B cell (primary cell): ENCODE data around the gene NT5M. TPM values are rescaled to one million over a fixed set of nuclear protein-coding genes. Genes with fewer than 3 reads are reported as not detected.

ENCODE experiments used
- ATAC-seq: fragments of 200-7000 bp; cut with Tn5 transposase; one replicate; pipeline ENCODE4 v1.10.0; 2021; ENCODE audit warnings: low read depth, mild to moderate bottlenecking, moderate number of reproducible peaks, moderate library complexity
- CTCF ChIA-PET: fragments of 350-600 bp; sonication (Branson Sonifier 250); formaldehyde crosslinking; loops from one replicate; lab custom pipeline; 2021; ENCODE audit warnings: antibody characterized with exemption, inconsistent platforms; lab: Charles Lee
- POLR2A ChIA-PET: fragments of 350-600 bp; sonication (Branson Sonifier 250); formaldehyde crosslinking; loops from one replicate; lab custom pipeline; 2021; ENCODE audit warnings: antibody characterized with exemption; lab: Charles Lee
- DNase-seq: peaks from one replicate; pipeline ENCODE4 v3.0.0; 2013
- H2AFZ ChIP-seq: 2 replicates; pipeline ENCODE4 v1.6.1; 2012; ENCODE audit warnings: mild to moderate bottlenecking, low read depth, low read length; ENCODE audit not compliant: insufficient read depth, poor library complexity, severe bottlenecking
- H3K27ac ChIP-seq, 2 donors: 1 replicate in 1 of 2; 2 replicates in 1 of 2; pipeline ENCODE4 v1.5.1; 2012 to 2013; ENCODE audit warnings: low read length in 2 of 2, mild to moderate bottlenecking in 2 of 2, moderate library complexity in 1 of 2
- H3K27me3 ChIP-seq, 4 experiments: fragments of 200-600 bp in 1 of 4; sonication (generic) in 1 of 4; replicated peaks in 1 of 4; 1 replicate in 2 of 4; 2 replicates in 2 of 4; pipeline versions ENCODE4 v1.6.1 to v1.7.0; 2013 to 2016; ENCODE audit warnings: low read length in 3 of 4, mild to moderate bottlenecking in 2 of 4, mixed read lengths in 1 of 4, moderate library complexity in 1 of 4; ENCODE audit not compliant: insufficient read depth in 4 of 4, control insufficient read depth in 3 of 4; ENCODE audit errors: control extremely low read depth in 1 of 4
- H3K36me3 ChIP-seq, 2 experiments: replicated peaks in 1 of 2; 1 replicate in 1 of 2; 2 replicates in 1 of 2; pipeline versions ENCODE4 v1.6.1 to v1.7.1; 2013; ENCODE audit warnings: low read length in 1 of 2; ENCODE audit not compliant: insufficient read depth in 2 of 2, control insufficient read depth in 1 of 2; ENCODE audit errors: control extremely low read depth in 1 of 2, extremely low read depth in 1 of 2
- H3K4me1 ChIP-seq, 2 donors: fragments of 200-600 bp in 1 of 2; sonication (generic) in 1 of 2; 1 replicate in 1 of 2; 2 replicates in 1 of 2; pipeline versions ENCODE4 v1.5.1 to v1.6.1; 2013 to 2017; ENCODE audit warnings: low read length in 2 of 2; ENCODE audit not compliant: control insufficient read depth in 2 of 2, insufficient read depth in 2 of 2
- H3K4me2 ChIP-seq: replicated peaks from 2 replicates; pipeline ENCODE3; 2012; ENCODE audit warnings: mild to moderate bottlenecking, low read depth, low read length; ENCODE audit not compliant: poor library complexity, severe bottlenecking
- H3K4me3 ChIP-seq, 5 experiments: fragments of 200-600 bp in 1 of 5; sonication (generic) in 1 of 5; 1 replicate in 3 of 5; 2 replicates in 2 of 5; pipeline versions ENCODE4 v1.5.1 to v1.7.0; 2011 to 2016; ENCODE audit warnings: low read length in 4 of 5, mild to moderate bottlenecking in 4 of 5, low read depth in 2 of 5, control low read depth in 1 of 5, moderate library complexity in 1 of 5; ENCODE audit not compliant: insufficient read depth in 1 of 5; ENCODE audit errors: control extremely low read depth in 1 of 5, extremely low read depth in 1 of 5
- H3K79me2 ChIP-seq: fragments of 200-600 bp; sonication (generic); one replicate; pipeline ENCODE4 v1.6.0; 2016; ENCODE audit warnings: low read length; ENCODE audit not compliant: control insufficient read depth, insufficient read depth
- H3K9ac ChIP-seq: fragments of 200-600 bp; sonication (generic); 2 replicates; pipeline ENCODE4 v1.6.1; 2017; ENCODE audit warnings: mild to moderate bottlenecking, low read length, moderate library complexity
- H3K9me3 ChIP-seq, 3 donors: one replicate each; pipeline versions ENCODE4 v1.6.1 to v1.7.1; 2013; ENCODE audit warnings: low read length in 2 of 3; ENCODE audit not compliant: control insufficient read depth in 2 of 3, insufficient read depth in 1 of 3; ENCODE audit errors: control extremely low read depth in 1 of 3
- H4K20me1 ChIP-seq: 2 replicates; pipeline ENCODE4 v1.6.0; 2012; ENCODE audit warnings: mild to moderate bottlenecking, low read length; ENCODE audit not compliant: insufficient read depth, control insufficient read depth, poor library complexity, severe bottlenecking
- H3K27ac Mint-ChIP-seq: one replicate; pipeline ENCODE4 v1.8.0; 2021; ENCODE audit warnings: mixed read lengths
- H3K27me3 Mint-ChIP-seq: one replicate; pipeline ENCODE4 v1.8.0; 2021; ENCODE audit warnings: mixed read lengths
- H3K4me1 Mint-ChIP-seq: one replicate; pipeline ENCODE4 v1.8.0; 2021; ENCODE audit warnings: mixed read lengths
- H3K4me3 Mint-ChIP-seq: one replicate; pipeline ENCODE4 v1.8.0; 2021; ENCODE audit warnings: mixed read lengths
- H3K9me3 Mint-ChIP-seq: one replicate; pipeline ENCODE4 v1.8.0; 2022; ENCODE audit warnings: mixed read lengths; ENCODE audit not compliant: insufficient read depth
- CTCF ChIP-seq: fragments of 200-600 bp; IDR thresholded peaks from one replicate; pipeline ENCODE4 v1.8.0; 2022; ENCODE audit warnings: antibody characterized with exemption, mild to moderate bottlenecking
- EZH2 ChIP-seq: IDR thresholded peaks from 2 replicates; pipeline ENCODE4 v1.6.1; 2012; ENCODE audit warnings: borderline replicate concordance, low read depth, mild to moderate bottlenecking, moderate library complexity, low read length; ENCODE audit not compliant: insufficient read depth, poor library complexity, severe bottlenecking
- WGBS: methylation state at CpG from one replicate; pipeline ENCODE4 v1.1.5; 2013; ENCODE audit warnings: missing lambda C conversion rate; ENCODE audit not compliant: insufficient coverage; 5-methylcytosine and 5-hydroxymethylcytosine counted together
- intact Hi-C: fragments of 100-400 bp; cut with micrococcal nuclease; formaldehyde crosslinking; loops from one replicate; pipeline ENCODE4 v1.10.0; 2022
- polyA plus RNA-seq: library from polyadenylated mRNA; depleted of rRNA; stranded (reverse); fragments of >200 nt; gene quantifications from 2 replicates; pipeline ENCODE4 v1.2.3, GENCODE V29; 2012
- total RNA-seq, 2 donors: library from RNA; stranded (reverse); fragments of 120-200 nt in 1 of 2; gene quantifications; 1 replicate in 1 of 2; 2 replicates in 1 of 2; pipeline versions ENCODE4 v1.2.3 to v1.2.4, GENCODE V29; 2013 to 2022

NT5M gene
- total and polyA plus RNA-seq, 2 donors (not counting 1 experiment from before 2014, with no cell fraction given), result 0.40 to 0.47 TPM

- intact Hi-C loops, result loop anchor here (1.0 to 5.0 kb wide), 10 partner anchors 22 to 976 kb away; partner anchors contain the start of genes ATPAF2, FLCN, FLII and GID4
- no peaks in the 10 kb centered on the region for H3K9me3 Mint-ChIP-seq
- under 1% methylated on average over 80 of the region's 80 CpGs for WGBS
- Histone ChIP-seq H3K4me1 (peaks cover 20% of the 10 kb centered on the region in 2 donors), H3K36me3 (peaks cover 0 to 2% of the 10 kb centered on the region in 2 experiments), H3K79me2 (peaks cover 50% of the 10 kb centered on the region), H4K20me1 (peaks cover 50% of the 10 kb centered on the region), H3K9me3 (no peaks in the 10 kb centered on the region), H3K4me3 (peak within 1 kb of the TSS; percentile 67 to 99 (median 98)), H2AFZ (peak within 1 kb of the TSS; percentile 99), H3K27ac (peak within 1 kb of the TSS; percentile 87 to 98), H3K4me2 (peak within 1 kb of the TSS; percentile 91), H3K9ac (peak within 1 kb of the TSS; percentile 99), H3K27me3 (no peaks in the 10 kb centered on the region)
- peak; percentile 88 for ATAC-seq
- CTCF ChIA-PET, result interaction anchor here (0.6 to 1.6 kb wide), 3 partner anchors 10 to 102 kb away, joined by 3 to 4 read pairs (median 4); no protein-coding TSS in a partner anchor
- no peaks in the 10 kb centered on the region for H3K27me3 Mint-ChIP-seq
- H3K27ac Mint-ChIP-seq, result peak within 1 kb of the TSS; percentile 85
- H3K4me1 Mint-ChIP-seq, result peaks cover 36% of the 10 kb centered on the region
- POLR2A ChIA-PET, result interaction anchor here (0.6 to 1.5 kb wide), 4 partner anchors 14 to 693 kb away, joined by 3 to 8 read pairs (median 4); partner anchors contain the start of gene FLCN
- TF ChIP-seq EZH2 (no peak), CTCF (no peak)
- DNase-seq, result peak; percentile 99
- H3K4me3 Mint-ChIP-seq, result peak within 1 kb of the TSS; percentile 86
These were observed 22.3 kb upstream of the NT5M start, which contains the start of gene COPS3 for GRCh38 chr17:17280613-17281549. TSS of gene COPS3 (minus strand) at chr17:17281246. CDS start at chr17:17281186, 60 bp downstream.
